ENCODE results near the gene ELF5. TPM values are rescaled to one million over a fixed set of nuclear protein-coding genes. Genes with fewer than 3 reads are reported as not detected.

Gene ELF5
- total RNA-seq, 1 donor from 2014 or later = 2.2 TPM

DNA sequence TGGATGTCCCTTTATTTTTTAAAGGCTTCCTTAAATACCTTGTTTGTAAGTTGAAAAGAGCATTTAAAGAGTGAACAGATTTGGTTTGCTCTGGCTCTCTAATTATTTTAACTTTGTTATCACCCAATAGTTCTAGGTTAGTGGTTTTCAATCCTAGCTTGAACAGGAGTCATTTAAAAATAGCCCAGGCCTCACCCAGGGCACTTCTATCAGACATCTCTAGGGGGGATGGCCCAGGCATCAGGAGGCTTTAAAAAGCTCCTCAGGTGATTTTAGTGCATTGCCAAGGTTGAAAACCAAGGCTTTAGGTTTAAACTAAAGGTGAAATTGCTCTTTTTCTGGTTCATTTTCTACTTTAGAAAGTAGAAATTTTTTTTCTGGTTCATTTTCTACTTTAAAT lies 66.5 kb downstream of the ELF5 start:
- Mint-ChIP-seq H3K27me3 (ENCODE audit: low read depth) (no peaks in the 10 kb centered on the region), H3K36me3 (peaks cover 7% of the 10 kb centered on the region), H3K27ac (no peak overlapping the region), H3K4me3 (no peak overlapping the region), H3K4me1 (no peaks in the 10 kb centered on the region), H3K9me3 (no peaks in the 10 kb centered on the region)
- DNase-seq (ENCODE audit: low spot score in 2 of 2, unreplicated experiment in 2 of 2) = no peak
- TF ChIP-seq CTCF (IDR thresholded peaks at IDR 0.05; ENCODE audit: unreplicated experiment) = no peak

- peaks cover 3% of the 10 kb centered on the region for H3K36me3 Mint-ChIP-seq
- no peaks in the 10 kb centered on the region for H3K27me3 Mint-ChIP-seq (ENCODE audit: low read depth)
- no peak for DNase-seq (ENCODE audit: low spot score in 2 of 2, unreplicated experiment in 2 of 2)
- peaks cover under 1% of the 10 kb centered on the region for H3K9me3 Mint-ChIP-seq
- H3K4me1 Mint-ChIP-seq = no peaks in the 10 kb centered on the region
- no peak overlapping the region for H3K27ac Mint-ChIP-seq
- no peak overlapping the region for H3K4me3 Mint-ChIP-seq
- no peak for TF ChIP-seq CTCF (IDR thresholded peaks at IDR 0.05; ENCODE audit: unreplicated experiment)
These were observed 67.2 kb downstream of the ELF5 start for GRCh38 chr11:34446386-34446785.

DNA sequence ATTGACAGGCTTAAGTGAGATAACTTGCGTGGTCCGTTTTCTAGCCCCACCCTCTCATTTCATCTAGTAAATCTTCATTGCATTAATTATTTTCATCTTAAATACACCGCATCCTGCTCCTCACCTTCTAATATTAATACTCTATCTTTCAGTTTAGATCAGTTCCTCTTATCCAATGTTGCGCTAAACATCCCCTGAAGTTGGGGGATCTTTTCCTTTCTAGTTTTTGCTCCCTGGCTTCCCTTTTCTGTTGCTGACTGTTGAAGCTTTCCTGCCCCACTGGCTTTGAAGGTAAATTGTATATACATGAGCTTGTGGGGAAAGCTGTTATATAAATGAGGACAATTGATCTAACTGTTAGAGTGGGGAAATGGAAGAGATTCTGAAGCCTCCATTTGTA lies 67.6 kb downstream of the ELF5 start:
- Mint-ChIP-seq H3K4me1 (no peaks in the 10 kb centered on the region), H3K9me3 (peaks cover 4% of the 10 kb centered on the region)

GRCh38 chr11:34444428-34444827 lies 69.2 kb downstream of the ELF5 start:
- Mint-ChIP-seq H3K9me3 (peaks cover 4% of the 10 kb centered on the region), H3K4me3 (no peak overlapping the region), H3K27me3 (ENCODE audit: low read depth) (no peaks in the 10 kb centered on the region), H3K4me1 (peaks cover 8% of the 10 kb centered on the region), H3K27ac (no peak overlapping the region), H3K36me3 (peaks cover 2% of the 10 kb centered on the region)
- TF ChIP-seq CTCF (IDR thresholded peaks at IDR 0.05; ENCODE audit: unreplicated experiment) = no peak
- DNase-seq (ENCODE audit: low spot score in 2 of 2, unreplicated experiment in 2 of 2) = no peak

More for the DNA sequence above, 67.6 kb downstream of the ELF5 start:
- Mint-ChIP-seq H3K27ac (no peak overlapping the region), H3K4me3 (no peak overlapping the region), H3K36me3 (peaks cover 5% of the 10 kb centered on the region), H3K27me3 (ENCODE audit: low read depth) (no peaks in the 10 kb centered on the region)
- no peak for DNase-seq (ENCODE audit: low spot score in 2 of 2, unreplicated experiment in 2 of 2)
- TF ChIP-seq CTCF (IDR thresholded peaks at IDR 0.05; ENCODE audit: unreplicated experiment) = no peak

DNA sequence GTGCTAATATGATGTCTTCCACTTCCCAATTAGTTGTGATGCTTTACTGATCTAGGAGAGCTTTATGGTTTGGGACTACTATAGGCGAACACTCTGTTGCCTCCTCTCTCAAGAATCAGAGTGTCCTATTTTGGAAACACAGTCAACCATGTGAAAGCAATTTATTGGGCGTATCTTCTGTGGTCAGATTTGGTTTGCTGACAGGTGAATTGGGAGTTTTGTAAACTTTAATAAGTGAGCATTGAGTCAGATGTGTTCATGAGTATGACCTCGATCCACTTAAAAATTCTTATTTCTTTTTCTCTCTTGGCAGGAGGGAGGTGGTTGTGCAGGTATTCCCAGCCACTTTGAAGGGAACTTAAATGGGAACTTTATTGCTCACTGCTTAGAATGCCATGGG lies 70.5 kb downstream of the ELF5 start:
- H3K36me3 Mint-ChIP-seq = peaks cover 2% of the 10 kb centered on the region
- no peak for TF ChIP-seq CTCF (IDR thresholded peaks at IDR 0.05; ENCODE audit: unreplicated experiment)
- H3K9me3 Mint-ChIP-seq = peaks cover 4% of the 10 kb centered on the region
- H3K4me1 Mint-ChIP-seq = peaks cover 12% of the 10 kb centered on the region
- H3K27ac Mint-ChIP-seq = no peak overlapping the region
- no peaks in the 10 kb centered on the region for H3K27me3 Mint-ChIP-seq (ENCODE audit: low read depth)
- H3K4me3 Mint-ChIP-seq = no peak overlapping the region
- no peak for DNase-seq (ENCODE audit: low spot score in 2 of 2, unreplicated experiment in 2 of 2)

DNA sequence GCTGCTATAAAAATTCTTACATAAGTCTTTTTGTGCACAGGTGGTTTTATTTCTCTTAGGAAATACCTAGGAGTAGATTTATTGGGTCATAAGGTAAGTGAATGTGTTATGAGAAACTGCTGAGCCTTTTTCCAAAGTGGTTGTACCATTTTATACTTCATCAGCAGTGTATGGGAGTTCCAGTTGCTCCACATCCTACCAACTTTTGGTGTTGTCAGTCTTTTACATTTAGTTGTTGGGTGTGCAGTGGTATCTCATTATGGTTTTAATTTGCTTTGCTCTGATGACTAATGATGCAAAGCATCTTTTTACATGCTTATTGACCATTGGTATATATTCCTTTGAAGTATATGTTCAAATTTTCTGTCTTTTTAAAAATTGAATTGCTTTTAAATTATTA lies 71.8 kb downstream of the ELF5 start:
- Mint-ChIP-seq H3K36me3 (peaks cover 2% of the 10 kb centered on the region), H3K27ac (no peak overlapping the region)
- TF ChIP-seq CTCF (IDR thresholded peaks at IDR 0.05; ENCODE audit: unreplicated experiment) = no peak

More for the DNA sequence above, 71.8 kb downstream of the ELF5 start:
- H3K9me3 Mint-ChIP-seq = peaks cover 4% of the 10 kb centered on the region
- no peaks in the 10 kb centered on the region for H3K27me3 Mint-ChIP-seq (ENCODE audit: low read depth)
- no peak overlapping the region for H3K4me3 Mint-ChIP-seq
- H3K4me1 Mint-ChIP-seq = peaks cover 12% of the 10 kb centered on the region
- DNase-seq (ENCODE audit: low spot score in 2 of 2, unreplicated experiment in 2 of 2) = no peak

Measured in mesothelial cell of epicardium (in vitro differentiated cells).